SK-N-SH (cell line): ENCODE measurements around the gene POLR2J.
"Not testable (repeated sequence)": the region's sequence is repeated elsewhere in the genome, so short reads cannot be mapped to it uniquely, and the experiment has no call there.

ENCODE experiments used
- ELF1 ChIP-seq: IDR thresholded peaks from 2 replicates; pipeline ENCODE4 v1.4.0; 2012
- GABPA ChIP-seq: IDR thresholded peaks from 2 replicates; pipeline ENCODE4 v1.4.0; 2012; ENCODE audit warnings: low read depth, mild to moderate bottlenecking
- MXI1 ChIP-seq: IDR thresholded peaks from 2 replicates; pipeline ENCODE4 v1.6.1; 2012; ENCODE audit warnings: mild to moderate bottlenecking, low read depth, low read length, improper control_type of control experiment
- POLR2AphosphoS5 ChIP-seq: IDR thresholded peaks from 2 replicates; pipeline ENCODE4 v1.6.1; 2012; ENCODE audit warnings: low read depth, low read length
- RAD21 ChIP-seq: IDR thresholded peaks from 2 replicates; pipeline ENCODE4 v1.6.1; 2012; ENCODE audit warnings: mild to moderate bottlenecking, low read length
- REST ChIP-seq: IDR thresholded peaks from 2 replicates; pipeline ENCODE4 v1.6.1; 2012; ENCODE audit warnings: mild to moderate bottlenecking, low read depth, low read length, moderate library complexity
- YY1 ChIP-seq: IDR thresholded peaks from 2 replicates; pipeline ENCODE4 v1.4.0; 2012; ENCODE audit warnings: low read depth, mild to moderate bottlenecking
- TF ChIP-seq, protein P1 (sequence below): fragments of 200-600 bp; sonication (generic); IDR thresholded peaks from 2 replicates; pipeline ENCODE4 v1.6.1; 2017; ENCODE audit warnings: antibody characterized with exemption, mild to moderate bottlenecking, moderate library complexity
- TF ChIP-seq, protein P2 (sequence below): fragments of 150-350 bp; IDR thresholded peaks from 2 replicates; pipeline ENCODE4 v1.6.1; 2017; ENCODE audit warnings: antibody characterized with exemption, low read length, low read depth, borderline replicate concordance

DNA sequence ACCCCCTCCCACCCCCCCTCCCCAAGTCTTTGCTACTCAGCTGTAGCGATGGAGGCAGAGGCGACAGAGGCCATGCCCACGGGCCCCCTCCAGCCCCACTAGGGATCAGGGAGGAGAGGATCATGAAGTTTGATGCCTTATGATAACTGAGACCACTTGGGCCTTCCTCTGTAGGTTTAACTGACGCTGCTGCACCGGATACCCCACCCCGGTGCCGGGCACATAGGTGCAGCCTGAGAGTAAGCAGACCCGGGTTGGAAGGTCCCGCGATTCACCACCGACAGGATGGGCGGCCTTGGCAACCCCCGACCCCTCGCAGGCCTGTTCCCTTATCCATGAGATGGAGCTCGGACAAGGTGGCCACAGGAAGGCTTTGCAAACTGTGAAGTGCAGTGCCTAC is 15.3 kb upstream of the POLR2J start:
- TF ChIP-seq, protein P1, sequence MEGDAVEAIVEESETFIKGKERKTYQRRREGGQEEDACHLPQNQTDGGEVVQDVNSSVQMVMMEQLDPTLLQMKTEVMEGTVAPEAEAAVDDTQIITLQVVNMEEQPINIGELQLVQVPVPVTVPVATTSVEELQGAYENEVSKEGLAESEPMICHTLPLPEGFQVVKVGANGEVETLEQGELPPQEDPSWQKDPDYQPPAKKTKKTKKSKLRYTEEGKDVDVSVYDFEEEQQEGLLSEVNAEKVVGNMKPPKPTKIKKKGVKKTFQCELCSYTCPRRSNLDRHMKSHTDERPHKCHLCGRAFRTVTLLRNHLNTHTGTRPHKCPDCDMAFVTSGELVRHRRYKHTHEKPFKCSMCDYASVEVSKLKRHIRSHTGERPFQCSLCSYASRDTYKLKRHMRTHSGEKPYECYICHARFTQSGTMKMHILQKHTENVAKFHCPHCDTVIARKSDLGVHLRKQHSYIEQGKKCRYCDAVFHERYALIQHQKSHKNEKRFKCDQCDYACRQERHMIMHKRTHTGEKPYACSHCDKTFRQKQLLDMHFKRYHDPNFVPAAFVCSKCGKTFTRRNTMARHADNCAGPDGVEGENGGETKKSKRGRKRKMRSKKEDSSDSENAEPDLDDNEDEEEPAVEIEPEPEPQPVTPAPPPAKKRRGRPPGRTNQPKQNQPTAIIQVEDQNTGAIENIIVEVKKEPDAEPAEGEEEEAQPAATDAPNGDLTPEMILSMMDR = not testable (repeated sequence)
- TF ChIP-seq YY1, GABPA, ELF1, POLR2AphosphoS5, MXI1, RAD21, REST: not testable (repeated sequence)
- TF ChIP-seq, protein P2, sequence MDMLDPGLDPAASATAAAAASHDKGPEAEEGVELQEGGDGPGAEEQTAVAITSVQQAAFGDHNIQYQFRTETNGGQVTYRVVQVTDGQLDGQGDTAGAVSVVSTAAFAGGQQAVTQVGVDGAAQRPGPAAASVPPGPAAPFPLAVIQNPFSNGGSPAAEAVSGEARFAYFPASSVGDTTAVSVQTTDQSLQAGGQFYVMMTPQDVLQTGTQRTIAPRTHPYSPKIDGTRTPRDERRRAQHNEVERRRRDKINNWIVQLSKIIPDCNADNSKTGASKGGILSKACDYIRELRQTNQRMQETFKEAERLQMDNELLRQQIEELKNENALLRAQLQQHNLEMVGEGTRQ = not testable (repeated sequence)
